AG10803 (cell line): ENCODE data around the gene CD8A.

Experiments used
- DNase-seq: peaks from one replicate; pipeline ENCODE4 v3.0.0; 2010; ENCODE audit warnings: low read depth
- H3K4me3 ChIP-seq: 2 replicates; pipeline ENCODE4 v1.5.1; 2011; ENCODE audit warnings: mild to moderate bottlenecking, low read length, control low read depth
- TF ChIP-seq, protein P1 (sequence below): conservative IDR thresholded peaks from 2 replicates; pipeline ENCODE4 v1.5.1; 2011; ENCODE audit warnings: mild to moderate bottlenecking, low read length, control low read depth, inconsistent platforms

The CD8A gene

DNA sequence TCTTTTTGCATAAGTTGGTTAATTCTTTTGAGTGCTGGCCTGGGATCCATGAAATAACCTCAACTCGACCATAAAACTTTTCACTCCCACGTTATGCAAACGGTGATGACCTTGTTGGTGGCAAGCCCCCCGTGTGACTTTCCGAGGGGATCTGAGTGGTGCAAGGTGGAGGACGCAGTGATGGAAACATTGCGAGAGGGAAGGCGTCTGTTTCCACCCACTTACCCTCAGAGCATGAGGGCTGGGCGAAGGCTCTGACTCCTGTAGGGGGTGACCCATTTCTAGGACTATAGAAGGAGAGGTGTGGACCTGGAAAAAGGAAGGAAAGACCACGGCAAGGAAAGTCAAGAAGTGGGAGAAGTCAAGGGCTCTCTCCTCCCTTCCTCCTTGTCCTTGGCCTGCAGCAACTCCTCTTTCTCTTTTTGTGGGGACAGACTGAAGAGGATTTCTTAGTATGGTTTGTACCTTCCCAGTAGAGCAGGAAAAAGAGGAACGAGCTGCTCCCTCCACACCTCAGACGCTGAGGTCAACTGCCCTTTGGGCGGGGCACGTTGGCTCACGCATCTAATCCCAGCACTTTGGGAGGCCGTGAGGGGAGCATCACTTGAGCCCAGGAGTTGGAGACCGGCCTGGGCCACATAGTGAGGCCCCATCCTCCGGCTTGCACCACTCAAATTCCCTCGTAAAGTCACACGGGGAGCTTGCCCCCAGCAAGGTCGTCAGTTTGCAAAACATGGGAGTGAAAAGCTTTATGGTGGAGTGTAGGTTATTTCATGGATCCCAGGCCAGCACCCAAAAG is 15.5 kb upstream of the CD8A start:
- DNase-seq: no peak
- no peak overlapping the region for H3K4me3 ChIP-seq
- TF ChIP-seq, protein P1, sequence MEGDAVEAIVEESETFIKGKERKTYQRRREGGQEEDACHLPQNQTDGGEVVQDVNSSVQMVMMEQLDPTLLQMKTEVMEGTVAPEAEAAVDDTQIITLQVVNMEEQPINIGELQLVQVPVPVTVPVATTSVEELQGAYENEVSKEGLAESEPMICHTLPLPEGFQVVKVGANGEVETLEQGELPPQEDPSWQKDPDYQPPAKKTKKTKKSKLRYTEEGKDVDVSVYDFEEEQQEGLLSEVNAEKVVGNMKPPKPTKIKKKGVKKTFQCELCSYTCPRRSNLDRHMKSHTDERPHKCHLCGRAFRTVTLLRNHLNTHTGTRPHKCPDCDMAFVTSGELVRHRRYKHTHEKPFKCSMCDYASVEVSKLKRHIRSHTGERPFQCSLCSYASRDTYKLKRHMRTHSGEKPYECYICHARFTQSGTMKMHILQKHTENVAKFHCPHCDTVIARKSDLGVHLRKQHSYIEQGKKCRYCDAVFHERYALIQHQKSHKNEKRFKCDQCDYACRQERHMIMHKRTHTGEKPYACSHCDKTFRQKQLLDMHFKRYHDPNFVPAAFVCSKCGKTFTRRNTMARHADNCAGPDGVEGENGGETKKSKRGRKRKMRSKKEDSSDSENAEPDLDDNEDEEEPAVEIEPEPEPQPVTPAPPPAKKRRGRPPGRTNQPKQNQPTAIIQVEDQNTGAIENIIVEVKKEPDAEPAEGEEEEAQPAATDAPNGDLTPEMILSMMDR: no peak

DNA sequence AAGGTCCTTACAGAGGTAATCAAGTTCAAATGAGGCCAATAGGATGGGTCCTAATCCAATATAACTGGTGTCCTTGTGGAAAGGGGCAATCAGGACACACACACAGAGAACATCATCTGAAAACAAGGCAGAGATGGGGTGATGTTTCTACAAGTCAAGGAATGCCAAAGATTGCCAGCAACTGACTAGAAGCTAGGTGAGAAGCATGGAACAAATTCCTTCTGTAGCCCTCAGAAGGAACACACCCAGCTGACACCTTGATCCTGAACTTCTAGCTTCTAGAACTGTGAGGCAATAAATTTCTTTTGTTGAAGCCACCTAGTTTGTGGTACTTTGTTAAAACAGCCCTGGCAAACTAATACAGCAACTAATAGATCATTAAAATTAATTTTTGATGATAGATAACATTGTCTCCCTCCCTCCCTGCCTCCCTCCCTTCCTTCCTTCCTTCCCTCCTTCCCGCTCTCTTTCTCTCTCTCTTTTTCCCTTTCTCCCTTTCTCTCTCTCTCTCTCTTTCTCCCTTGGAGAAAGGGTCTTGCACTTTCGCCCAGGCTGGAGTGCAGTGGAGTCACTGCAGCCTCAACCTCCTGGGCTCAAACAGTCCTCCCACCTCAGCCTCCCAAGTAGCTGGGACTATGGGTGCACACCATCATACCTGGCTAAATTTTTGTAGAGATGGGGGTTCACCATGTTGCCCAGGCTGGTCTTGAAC is 10.3 kb upstream of the CD8A start:
- DNase-seq: no peak
- TF ChIP-seq, protein P1: no peak
- H3K4me3 ChIP-seq: no peak overlapping the region

GRCh38 chr2:86794861-86795260 is 4.1 kb upstream of the CD8A start:
- DNase-seq: no peak
- TF ChIP-seq, protein P1: no peak

GRCh38 chr2:86793752-86794151 is 3.0 kb upstream of the CD8A start:
- no peak overlapping the region for H3K4me3 ChIP-seq
- TF ChIP-seq, protein P1: no peak
- no peak for DNase-seq

More at GRCh38 chr2:86794861-86795260, 4.1 kb upstream of the CD8A start:
- no peak overlapping the region for H3K4me3 ChIP-seq

DNA sequence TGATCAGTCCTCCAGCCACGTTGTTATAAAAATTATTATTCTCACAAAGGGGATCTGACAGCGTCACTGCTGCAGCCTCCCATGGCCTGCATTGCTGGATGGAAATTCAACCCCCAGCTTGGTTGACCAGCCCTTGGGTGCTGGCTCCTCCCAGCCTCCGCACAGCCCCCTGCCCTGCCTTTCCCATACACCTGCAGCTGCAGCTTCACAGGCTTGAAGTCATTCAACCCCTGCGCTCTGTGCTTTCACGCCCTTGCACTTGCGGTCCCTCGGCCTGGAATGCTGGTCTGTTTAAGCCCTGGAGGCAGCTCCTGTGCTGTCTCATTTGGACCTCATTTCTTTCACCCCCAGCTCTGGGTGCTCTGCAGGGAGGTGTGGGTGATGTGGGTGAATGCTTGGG is 860 bp upstream of the CD8A start:
- no peak overlapping the region for H3K4me3 ChIP-seq
- DNase-seq: no peak
- TF ChIP-seq, protein P1: no peak

DNA sequence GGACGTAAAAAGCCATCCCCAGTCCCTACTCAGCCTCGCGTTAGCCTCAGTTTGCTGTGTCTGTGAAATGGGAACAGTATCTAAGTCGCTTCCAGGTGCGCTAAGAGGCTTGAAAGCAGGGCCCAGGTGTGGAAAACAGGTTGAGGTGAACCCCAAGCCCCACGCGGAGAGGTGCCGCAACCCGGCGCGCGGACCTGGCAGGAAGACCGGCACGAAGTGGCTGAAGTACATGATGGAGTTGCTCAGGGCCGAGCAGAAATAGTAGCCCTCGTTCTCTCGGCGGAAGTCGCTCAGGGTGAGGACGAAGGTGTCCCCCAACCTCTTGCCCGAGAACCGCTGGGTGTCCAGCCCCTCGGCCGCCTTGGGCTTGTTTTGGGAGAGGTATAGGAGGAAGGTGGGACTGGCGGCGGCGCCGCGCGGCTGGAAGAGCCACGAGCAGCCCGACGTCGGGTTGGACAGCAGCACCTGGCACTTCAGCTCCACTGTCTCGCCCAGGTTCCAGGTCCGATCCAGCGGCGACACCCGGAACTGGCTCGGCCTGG is 508 bp downstream of the CD8A start:
- no peak overlapping the region for H3K4me3 ChIP-seq
- no peak for DNase-seq
- TF ChIP-seq, protein P1: no peak
